GM23338 (cell line): ENCODE results near the gene UBAC2.

ENCODE experiments used
- CTCF ChIP-seq, 2 experiments: fragments of 200-600 bp in 1 of 2; sonication (generic) in 1 of 2; conservative IDR thresholded peaks; 2 replicates each; pipeline versions ENCODE4 v1.5.1 to v1.6.1; 2016 to 2017; ENCODE audit warnings: antibody characterized with exemption in 2 of 2, low read depth in 2 of 2, mild to moderate bottlenecking in 2 of 2, moderate library complexity in 1 of 2
- EZH2 ChIP-seq: fragments of 200-600 bp; sonication (generic); IDR thresholded peaks from one replicate; pipeline ENCODE4 v1.8.0; 2017; ENCODE audit warnings: antibody characterized with exemption, mild to moderate bottlenecking, low read depth; ENCODE audit not compliant: unreplicated experiment
- TF ChIP-seq, protein P1 (sequence below): IDR thresholded peaks from one replicate; pipeline ENCODE4 v1.6.1; 2018; ENCODE audit warnings: antibody characterized with exemption; ENCODE audit not compliant: unreplicated experiment

DNA sequence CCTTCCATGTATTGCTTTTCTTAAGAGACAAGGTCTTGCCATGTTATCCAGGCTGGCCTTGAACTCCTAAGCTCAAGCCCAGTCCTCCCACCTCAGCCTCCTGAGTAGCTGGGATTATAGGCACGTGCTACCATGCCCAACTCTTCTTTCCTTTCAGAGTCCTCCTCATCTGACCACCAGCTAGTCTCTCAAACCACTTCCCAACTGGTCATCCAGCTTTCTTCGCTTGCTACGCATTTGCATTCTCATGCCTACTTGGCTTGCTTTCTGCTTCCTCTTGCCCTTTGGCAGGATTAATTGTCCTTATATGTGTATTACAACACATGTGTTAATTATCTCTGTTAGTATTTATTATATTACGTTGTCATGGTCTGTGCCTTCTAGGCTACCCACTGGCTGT lies 51.3 kb downstream of the UBAC2 start:
- no peak for TF ChIP-seq CTCF (conservative IDR thresholded peaks at IDR 0.05; ENCODE audit: low read depth in 2 of 2)
- TF ChIP-seq, protein P1, sequence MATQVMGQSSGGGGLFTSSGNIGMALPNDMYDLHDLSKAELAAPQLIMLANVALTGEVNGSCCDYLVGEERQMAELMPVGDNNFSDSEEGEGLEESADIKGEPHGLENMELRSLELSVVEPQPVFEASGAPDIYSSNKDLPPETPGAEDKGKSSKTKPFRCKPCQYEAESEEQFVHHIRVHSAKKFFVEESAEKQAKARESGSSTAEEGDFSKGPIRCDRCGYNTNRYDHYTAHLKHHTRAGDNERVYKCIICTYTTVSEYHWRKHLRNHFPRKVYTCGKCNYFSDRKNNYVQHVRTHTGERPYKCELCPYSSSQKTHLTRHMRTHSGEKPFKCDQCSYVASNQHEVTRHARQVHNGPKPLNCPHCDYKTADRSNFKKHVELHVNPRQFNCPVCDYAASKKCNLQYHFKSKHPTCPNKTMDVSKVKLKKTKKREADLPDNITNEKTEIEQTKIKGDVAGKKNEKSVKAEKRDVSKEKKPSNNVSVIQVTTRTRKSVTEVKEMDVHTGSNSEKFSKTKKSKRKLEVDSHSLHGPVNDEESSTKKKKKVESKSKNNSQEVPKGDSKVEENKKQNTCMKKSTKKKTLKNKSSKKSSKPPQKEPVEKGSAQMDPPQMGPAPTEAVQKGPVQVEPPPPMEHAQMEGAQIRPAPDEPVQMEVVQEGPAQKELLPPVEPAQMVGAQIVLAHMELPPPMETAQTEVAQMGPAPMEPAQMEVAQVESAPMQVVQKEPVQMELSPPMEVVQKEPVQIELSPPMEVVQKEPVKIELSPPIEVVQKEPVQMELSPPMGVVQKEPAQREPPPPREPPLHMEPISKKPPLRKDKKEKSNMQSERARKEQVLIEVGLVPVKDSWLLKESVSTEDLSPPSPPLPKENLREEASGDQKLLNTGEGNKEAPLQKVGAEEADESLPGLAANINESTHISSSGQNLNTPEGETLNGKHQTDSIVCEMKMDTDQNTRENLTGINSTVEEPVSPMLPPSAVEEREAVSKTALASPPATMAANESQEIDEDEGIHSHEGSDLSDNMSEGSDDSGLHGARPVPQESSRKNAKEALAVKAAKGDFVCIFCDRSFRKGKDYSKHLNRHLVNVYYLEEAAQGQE = no peak
- no peak for TF ChIP-seq EZH2
